MCF 10A (cell line): ENCODE measurements around the gene BAHD1. TPM values are rescaled to one million over a fixed set of nuclear protein-coding genes. Genes with fewer than 3 reads are reported as not detected.
A peak's percentile ranks its signal among the peaks of the same experiment; 100 is the strongest.

Source experiments
- BruUV-seq: library from RNA; stranded (reverse); fragments of 400-500 nt; replicated peaks from 2 replicates; lab custom pipeline; 2021; lab: Mats Ljungman, UMichigan
- CTCF ChIA-PET: fragments of 300-600 bp; sonication (Branson Sonifier 250); formaldehyde crosslinking; extraction: SDS; loops from one replicate; lab custom pipeline; 2021; ENCODE audit warnings: antibody characterized with exemption, inconsistent platforms; lab: Yijun Ruan, JAX
- POLR2A ChIA-PET: fragments of 300-600, 350-650 bp; sonication (Branson Sonifier 250); formaldehyde crosslinking; extraction: SDS; loops from one replicate; lab custom pipeline; 2020; ENCODE audit warnings: antibody characterized with exemption, inconsistent platforms; lab: Yijun Ruan, JAX
- DNase-seq: peaks from one replicate; pipeline ENCODE4 v3.0.0-alpha.2; 2018; ENCODE audit not compliant: unreplicated experiment
- H3K27ac Mint-ChIP-seq: one replicate; pipeline ENCODE4 v1.8.0; 2022; ENCODE audit warnings: mild to moderate bottlenecking, low read depth, mixed read lengths; ENCODE audit not compliant: unreplicated experiment
- H3K27me3 Mint-ChIP-seq: one replicate; pipeline ENCODE4 v1.8.0; 2022; ENCODE audit warnings: mixed read lengths; ENCODE audit not compliant: insufficient read depth, unreplicated experiment
- H3K36me3 Mint-ChIP-seq: one replicate; pipeline ENCODE4 v1.8.0; 2022; ENCODE audit warnings: mild to moderate bottlenecking, moderate library complexity, mixed read lengths; ENCODE audit not compliant: insufficient read depth, unreplicated experiment
- H3K4me1 Mint-ChIP-seq: one replicate; pipeline ENCODE4 v1.8.0; 2022; ENCODE audit warnings: mixed read lengths; ENCODE audit not compliant: insufficient read depth, unreplicated experiment
- H3K4me3 Mint-ChIP-seq: one replicate; pipeline ENCODE4 v1.8.0; 2022; ENCODE audit warnings: mild to moderate bottlenecking, moderate library complexity, mixed read lengths; ENCODE audit not compliant: unreplicated experiment
- H3K9me3 Mint-ChIP-seq: one replicate; pipeline ENCODE4 v1.8.0; 2022; ENCODE audit warnings: mixed read lengths; ENCODE audit not compliant: unreplicated experiment
- CTCF ChIP-seq: fragments of 200-600 bp; IDR thresholded peaks from one replicate; pipeline ENCODE4 v1.8.0; 2022; ENCODE audit warnings: antibody characterized with exemption, mild to moderate bottlenecking; ENCODE audit not compliant: unreplicated experiment
- intact Hi-C: fragments of 100-400 bp; cut with micrococcal nuclease; formaldehyde crosslinking; loops from 2 replicates; pipeline ENCODE4 v1.14.1; 2022
- total RNA-seq: library from RNA; stranded (reverse); gene quantifications from 2 replicates; pipeline ENCODE4 v1.2.3, GENCODE V29; 2022

Gene BAHD1
- total RNA-seq, 1 experiment from 2014 or later = 14.9 TPM

DNA sequence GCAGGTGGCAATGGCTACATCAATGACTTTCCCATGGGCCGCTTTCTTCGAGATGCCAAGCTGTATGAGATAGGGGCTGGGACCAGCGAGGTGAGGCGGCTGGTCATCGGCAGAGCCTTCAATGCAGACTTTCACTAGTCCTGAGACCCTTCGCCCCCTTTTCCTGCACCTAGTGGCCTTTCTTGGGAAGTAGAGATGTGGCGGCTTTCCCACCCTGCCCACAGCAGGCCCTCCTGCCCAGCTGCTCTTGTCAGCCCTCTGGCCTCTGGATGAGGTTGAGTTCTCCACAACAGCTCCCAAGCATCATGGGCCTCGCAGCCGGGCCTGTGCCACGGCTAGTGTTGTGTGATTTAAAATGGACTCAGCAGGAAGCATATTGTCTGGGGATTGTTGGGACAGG is 22.6 kb upstream of the BAHD1 start:
- Mint-ChIP-seq H3K9me3 (no peaks in the 10 kb centered on the region), H3K4me1 (peaks cover 19% of the 10 kb centered on the region), H3K27ac (no peak overlapping the region), H3K27me3 (no peaks in the 10 kb centered on the region), H3K4me3 (no peak overlapping the region), H3K36me3 (peaks cover 46% of the 10 kb centered on the region)
- no TSS peak for BruUV-seq
- no peak for TF ChIP-seq CTCF
- intact Hi-C loops = no loop called here
- no peak for DNase-seq
- CTCF ChIA-PET = interaction anchor here (0.7 to 9.9 kb wide), 3 partner anchors 49 to 139 kb away, joined by 3 to 80 read pairs (median 4); no protein-coding TSS in a partner anchor
- POLR2A ChIA-PET = interaction anchor here (1.9 kb wide), 1 partner anchor 12 kb away, joined by 12 read pairs; the partner anchor contains the start of gene IVD

DNA sequence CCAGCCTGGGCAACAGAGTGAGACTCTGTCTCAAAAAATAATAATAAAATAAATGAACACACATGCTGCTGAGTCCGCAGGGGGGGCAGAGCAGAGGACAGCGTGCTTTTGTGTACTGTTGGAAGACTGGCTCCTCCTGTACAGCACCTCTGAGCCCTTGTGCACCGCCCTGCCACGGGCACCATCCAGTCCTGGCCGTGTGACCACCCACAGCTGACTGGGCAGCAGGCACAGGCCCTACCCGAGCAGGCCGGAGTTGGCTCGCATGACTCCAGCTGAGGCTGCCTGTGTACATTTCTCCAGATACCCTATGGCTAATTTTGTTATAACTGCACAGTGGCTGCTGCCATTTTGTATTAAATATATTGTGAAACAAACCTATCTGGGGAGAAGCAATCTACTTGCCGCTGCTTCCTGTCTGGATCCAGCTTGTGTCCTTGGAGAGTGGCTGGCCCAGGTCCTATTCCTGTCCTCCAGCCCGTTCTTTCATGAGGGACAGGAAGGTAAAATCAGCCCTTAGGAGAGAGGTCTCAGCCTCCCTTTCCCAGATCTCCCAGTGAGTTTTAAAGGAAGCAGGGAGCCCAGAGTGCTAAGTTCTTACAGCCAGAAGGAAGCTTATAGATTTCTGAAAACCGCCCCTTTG is 20.6 kb upstream of the BAHD1 start:
- intact Hi-C loops = loop anchor here (2.0 kb wide), 1 partner anchor 99 kb away; no protein-coding TSS in a partner anchor
- H3K27ac Mint-ChIP-seq = peak overlapping the region; percentile 73
- no peak for TF ChIP-seq CTCF
- no peaks in the 10 kb centered on the region for H3K9me3 Mint-ChIP-seq
- H3K36me3 Mint-ChIP-seq = peaks cover 36% of the 10 kb centered on the region
- no peaks in the 10 kb centered on the region for H3K27me3 Mint-ChIP-seq
- ChIA-PET POLR2A (interaction anchor here (0.5 to 3.5 kb wide), 7 partner anchors 15 to 153 kb away, joined by 3 to 33 read pairs (median 3); partner anchors contain the start of genes CCDC9B and IVD), CTCF (interaction anchor here (0.6 to 9.9 kb wide), 17 partner anchors 9 to 372 kb away, joined by 3 to 107 read pairs (median 4); partner anchors contain the start of genes CCDC9B, INAFM2 and IVD)
- peak overlapping the region; percentile 14 for H3K4me3 Mint-ChIP-seq
- no peak for DNase-seq
- no TSS peak for BruUV-seq
- H3K4me1 Mint-ChIP-seq = peaks cover 19% of the 10 kb centered on the region

- H3K4me1 Mint-ChIP-seq = peaks cover 19% of the 10 kb centered on the region
Observed at GRCh38 chr15:40420793-40421192, 20.0 kb upstream of the BAHD1 start.

More at GRCh38 chr15:40420793-40421192, 20.0 kb upstream of the BAHD1 start:
- Mint-ChIP-seq H3K4me3 (peak overlapping the region; percentile 14), H3K27ac (peak overlapping the region; percentile 73), H3K9me3 (no peaks in the 10 kb centered on the region), H3K27me3 (no peaks in the 10 kb centered on the region), H3K36me3 (peaks cover 36% of the 10 kb centered on the region)
- DNase-seq = peak; percentile 89
- intact Hi-C loops = loop anchor here (2.0 kb wide), 1 partner anchor 100 kb away; no protein-coding TSS in a partner anchor
- ChIA-PET CTCF (interaction anchor here (0.6 to 9.9 kb wide), 20 partner anchors 10 to 373 kb away, joined by 3 to 107 read pairs (median 5); partner anchors contain the start of genes CCDC9B, INAFM2 and IVD), POLR2A (interaction anchor here (0.5 to 3.5 kb wide), 8 partner anchors 16 to 154 kb away, joined by 3 to 33 read pairs (median 4); partner anchors contain the start of genes CCDC9B and IVD)
- TSS peak; percentile 34 for BruUV-seq
- TF ChIP-seq CTCF = no peak
